ENCODE measurements around the gene CNTN1.
"Not testable (repeated sequence)": the region's sequence is repeated elsewhere in the genome, so short reads cannot be mapped to it uniquely, and the experiment has no call there.

The CNTN1 gene

GRCh38 chr12:41055875-41056577, 363.8 kb downstream of the CNTN1 start:
- no peak for DNase-seq

DNA sequence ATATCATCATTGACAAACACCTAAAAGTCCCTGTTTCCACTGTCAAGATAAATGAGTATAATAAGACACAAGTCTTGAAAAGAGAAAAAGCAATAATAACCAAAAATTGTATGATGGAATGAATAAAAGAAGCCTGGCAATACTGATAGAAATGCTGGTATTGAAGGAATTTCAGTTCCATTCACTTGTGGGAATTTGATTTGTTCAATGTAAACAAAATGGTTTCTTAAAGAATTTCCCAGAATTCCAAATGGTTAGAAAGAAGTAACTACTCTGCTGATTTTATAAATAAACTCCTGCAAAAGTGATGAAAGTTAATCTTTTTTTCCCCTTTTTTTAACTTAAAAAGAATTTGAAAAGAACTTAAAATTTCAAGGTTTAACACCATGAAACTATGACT, 366.0 kb downstream of the CNTN1 start:
- no peak for DNase-seq

GRCh38 chr12:41061192-41061591, 369.0 kb downstream of the CNTN1 start:
- DNase-seq, result no peak

- DNase-seq, result no peak
These were observed 372.2 kb downstream of the CNTN1 start for GRCh38 chr12:41064411-41064810.

GRCh38 chr12:41067941-41068645, 375.9 kb downstream of the CNTN1 start:
- DNase-seq, result no peak

DNA sequence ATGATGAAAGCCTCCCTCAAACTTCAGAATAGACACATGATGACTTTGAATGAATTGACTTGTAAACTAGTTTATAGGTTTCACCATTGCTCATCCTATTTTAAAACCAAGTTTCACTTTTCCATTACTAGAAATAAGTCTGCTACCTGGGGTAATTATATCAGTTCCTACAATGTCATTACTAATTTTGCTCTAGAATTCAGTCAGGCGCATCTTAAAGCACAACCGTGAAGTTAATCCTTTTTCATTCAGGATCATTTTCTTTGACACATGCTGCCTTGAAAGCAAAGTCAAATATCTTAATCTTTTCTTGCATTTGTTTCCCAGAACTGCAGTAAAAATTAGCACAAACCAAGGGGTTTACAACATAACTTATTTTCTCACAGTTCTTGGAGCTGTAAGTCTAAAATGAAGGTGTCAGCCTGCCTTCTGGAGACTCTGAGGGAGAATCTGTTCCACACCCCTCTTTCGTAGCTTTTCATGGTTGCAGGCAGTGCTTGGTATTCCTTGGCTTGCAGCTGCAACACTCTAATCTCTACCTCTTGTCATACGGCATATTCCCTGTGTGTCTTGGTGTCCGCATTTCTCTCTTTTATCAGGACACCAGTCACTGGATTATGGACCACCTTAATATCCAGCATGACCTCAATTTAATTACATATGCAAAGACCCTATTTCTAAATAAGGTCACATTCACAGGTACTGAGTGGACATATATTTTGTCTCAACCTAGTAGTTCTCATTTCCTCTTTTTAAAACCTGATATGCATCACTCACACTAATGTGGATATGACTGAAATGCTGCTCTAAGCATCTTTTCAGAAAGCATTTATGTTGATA, 381.6 kb downstream of the CNTN1 start:
- no peak for DNase-seq

- no peak for DNase-seq
These were observed 382.2 kb downstream of the CNTN1 start for GRCh38 chr12:41074473-41074769.

DNA sequence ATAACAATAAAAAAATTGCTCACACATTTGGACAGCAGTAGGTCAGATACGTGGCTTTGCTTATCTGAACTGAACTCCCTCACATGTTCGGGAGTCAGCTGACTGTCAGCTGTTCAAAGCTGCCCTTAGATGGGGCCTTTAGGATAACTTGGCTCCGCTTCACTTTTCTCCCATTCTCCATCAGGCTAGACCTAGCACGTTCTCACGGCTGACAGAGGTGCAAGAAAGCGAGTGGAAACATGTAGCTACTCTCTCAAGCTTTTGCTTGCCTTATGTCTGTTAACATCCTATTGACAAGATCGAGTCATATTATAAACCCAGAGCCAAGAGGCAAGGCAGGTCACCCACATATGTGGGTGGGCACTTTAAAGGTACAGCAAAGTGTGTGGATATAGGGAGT, 383.9 kb downstream of the CNTN1 start:
- no peak for DNase-seq

DNA sequence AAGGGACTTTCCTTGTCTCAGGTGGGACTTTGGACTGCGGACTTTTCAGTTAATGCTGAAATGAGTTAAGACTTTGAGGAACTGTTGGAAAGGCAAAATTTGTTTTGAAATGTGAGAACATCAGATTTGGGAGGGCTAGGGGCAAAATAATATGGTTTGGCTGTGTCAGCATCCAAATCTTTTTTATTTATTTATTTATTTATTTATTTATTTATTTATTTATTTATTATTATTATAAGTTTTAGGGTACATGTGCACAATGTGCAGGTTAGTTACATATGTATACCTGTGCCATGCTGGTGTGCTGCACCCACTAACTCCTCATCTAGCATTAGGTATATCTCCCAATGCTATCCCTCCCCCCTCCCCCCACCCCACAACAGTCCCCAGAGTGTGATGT, 389.0 kb downstream of the CNTN1 start:
- not testable (repeated sequence) for DNase-seq

- no peak for DNase-seq
These were observed 397.2 kb downstream of the CNTN1 start for GRCh38 chr12:41089438-41089837.

DNA sequence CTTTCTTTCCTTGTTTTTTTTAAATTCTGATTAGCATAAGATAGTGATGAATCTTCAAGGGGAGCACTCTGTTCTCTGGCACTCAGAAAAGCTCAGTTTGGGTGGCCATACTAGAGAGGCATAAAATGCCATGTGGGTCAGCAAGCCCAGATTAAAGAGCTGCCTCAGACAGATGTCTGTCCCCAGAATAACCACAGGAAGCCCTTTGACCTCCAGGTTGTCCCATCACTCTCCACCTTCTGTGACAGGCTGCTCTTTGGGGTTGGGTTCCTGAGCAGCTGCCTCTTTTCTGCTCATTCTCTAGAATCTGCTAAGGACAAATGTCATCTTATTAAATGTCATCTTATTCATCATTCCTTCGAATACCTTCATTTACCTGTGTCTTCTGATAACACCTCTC, 399.9 kb downstream of the CNTN1 start:
- DNase-seq, result no peak

GRCh38 chr12:41096797-41097196, 404.6 kb downstream of the CNTN1 start:
- no peak for DNase-seq

DNA sequence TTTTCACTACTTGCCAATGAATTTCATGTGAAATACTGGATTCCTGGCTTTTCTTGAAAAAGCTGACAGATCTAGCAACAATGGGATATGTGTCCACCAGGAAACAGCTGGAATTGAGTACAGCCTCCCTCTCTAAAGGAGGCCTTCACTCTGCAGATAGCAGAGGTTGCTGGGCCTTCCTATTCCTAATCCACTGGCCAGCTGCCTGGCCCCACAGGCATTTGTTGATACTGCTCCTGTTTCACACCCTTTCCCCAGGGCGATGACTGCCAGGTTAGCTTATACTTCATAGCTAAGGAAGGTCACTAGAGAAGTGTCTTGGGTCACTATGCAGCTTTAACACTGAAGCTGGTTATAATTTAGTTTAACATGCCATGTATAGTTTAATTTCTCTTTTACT, 408.3 kb downstream of the CNTN1 start:
- no peak for DNase-seq

DNA sequence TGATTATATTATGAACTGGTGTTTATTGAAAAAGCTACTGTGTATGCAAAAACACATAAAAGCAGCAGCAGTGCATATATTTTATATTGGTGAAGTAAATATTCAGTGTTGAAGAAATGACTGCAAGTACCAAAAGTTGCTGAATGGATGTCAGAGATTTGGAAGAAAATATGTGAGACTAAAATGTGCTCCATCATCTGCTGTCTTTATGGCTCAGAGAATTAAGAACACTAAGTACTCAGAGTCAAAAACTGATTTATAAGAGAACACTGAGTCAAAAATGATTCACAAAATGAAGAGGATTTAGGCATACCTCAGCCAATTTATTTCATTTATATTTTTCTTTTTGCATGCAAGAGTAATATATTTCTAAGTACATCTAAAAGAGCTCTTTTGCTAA, 409.6 kb downstream of the CNTN1 start:
- DNase-seq, result no peak

- no peak for DNase-seq
These were observed 411.4 kb downstream of the CNTN1 start for GRCh38 chr12:41103614-41104013.

- no peak for DNase-seq
These were observed 414.1 kb downstream of the CNTN1 start for GRCh38 chr12:41106315-41106714.

DNA sequence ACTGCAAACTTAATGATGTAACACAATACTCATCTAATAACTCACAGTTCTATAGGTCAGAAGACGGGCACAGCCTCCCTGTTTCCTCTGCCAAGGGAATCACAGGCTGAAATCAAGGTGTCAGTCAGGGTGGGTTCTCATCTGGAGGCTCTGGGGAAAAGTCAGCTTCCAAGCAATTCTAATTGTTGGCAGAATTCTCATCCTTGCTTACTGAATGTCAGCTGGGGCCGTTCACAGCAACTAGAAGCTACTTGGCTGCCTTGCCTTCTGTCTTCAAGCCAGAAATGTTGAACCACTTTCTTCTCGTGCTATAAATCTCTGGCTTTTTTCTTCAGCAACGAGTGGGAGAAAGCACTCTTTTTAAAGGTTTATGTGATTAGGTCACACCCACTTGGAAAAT, 415.8 kb downstream of the CNTN1 start:
- no peak for DNase-seq

DNA sequence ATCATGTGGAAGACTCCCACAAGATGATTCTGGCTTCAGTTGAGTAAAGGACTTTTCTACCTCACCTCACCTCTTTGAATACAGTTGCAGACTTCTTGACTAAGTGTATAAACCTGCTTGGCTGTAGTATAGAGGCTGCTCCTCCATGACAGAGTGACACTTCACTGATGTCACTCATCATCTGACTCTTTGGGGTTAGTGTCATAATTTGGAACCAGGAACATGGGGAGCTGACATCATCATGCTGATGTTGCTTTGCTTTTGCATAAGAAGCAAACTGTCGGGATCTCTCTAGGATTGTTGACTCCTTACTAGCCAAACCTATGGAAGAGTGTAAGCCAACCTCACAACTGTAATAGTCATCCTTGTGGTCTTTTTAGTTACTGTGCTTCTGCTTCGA, 420.7 kb downstream of the CNTN1 start:
- no peak for DNase-seq

- DNase-seq, result no peak
These were observed 428.0 kb downstream of the CNTN1 start for GRCh38 chr12:41120211-41120610.

GRCh38 chr12:41121374-41121773, 429.1 kb downstream of the CNTN1 start:
- DNase-seq, result no peak
